Naive thymus-derived CD4-positive, alpha-beta T cell (primary cell): ENCODE data around the gene MAST1. TPM values are rescaled to one million over a fixed set of nuclear protein-coding genes. Genes with fewer than 3 reads are reported as not detected.

Experiments used
- ATAC-seq: fragments of 150-1000 bp; cut with Tn5 transposase; 2 replicates; pipeline ENCODE4 v1.10.0; 2021; ENCODE audit warnings: mild to moderate bottlenecking, moderate library complexity
- CTCF ChIA-PET: fragments of 350-600 bp; sonication (Branson Sonifier 250); formaldehyde crosslinking; loops from one replicate; lab custom pipeline; 2021; ENCODE audit warnings: antibody characterized with exemption; lab: Charles Lee
- POLR2A ChIA-PET: fragments of 350-600 bp; sonication (Branson Sonifier 250); formaldehyde crosslinking; loops from one replicate; lab custom pipeline; 2021; ENCODE audit warnings: antibody characterized with exemption, inconsistent platforms; lab: Charles Lee
- DNase-seq, 9 donors: peaks; one replicate each; pipeline versions ENCODE4 v3.0.0 to v3.0.0-alpha.2; 2020 to 2022; ENCODE audit warnings: mixed read lengths in 1 of 9
- H3K27ac ChIP-seq: one replicate; pipeline ENCODE4 v1.7.0; 2013; ENCODE audit warnings: mild to moderate bottlenecking, low read depth, low read length, moderate library complexity
- H3K27me3 ChIP-seq, 2 donors: one replicate each; pipeline ENCODE4 v1.7.0; 2013; ENCODE audit warnings: low read length in 2 of 2, mild to moderate bottlenecking in 2 of 2, moderate library complexity in 2 of 2; ENCODE audit not compliant: control insufficient read depth in 2 of 2, insufficient read depth in 2 of 2
- H3K36me3 ChIP-seq, 3 experiments: 1 replicate in 2 of 3; 2 replicates in 1 of 3; pipeline ENCODE4 v1.7.0; 2013; ENCODE audit warnings: low read length in 3 of 3, mild to moderate bottlenecking in 3 of 3, moderate library complexity in 1 of 3; ENCODE audit not compliant: insufficient read depth in 3 of 3, control insufficient read depth in 2 of 3
- H3K4me1 ChIP-seq, 2 donors: one replicate each; pipeline ENCODE4 v1.7.0; 2013; ENCODE audit warnings: low read length in 2 of 2, mild to moderate bottlenecking in 2 of 2, moderate library complexity in 1 of 2; ENCODE audit not compliant: control insufficient read depth in 2 of 2, insufficient read depth in 2 of 2
- H3K4me3 ChIP-seq: 2 replicates; pipeline ENCODE4 v1.7.0; 2013; ENCODE audit warnings: mild to moderate bottlenecking, low read length
- H3K9me3 ChIP-seq, 3 experiments: 1 replicate in 2 of 3; 2 replicates in 1 of 3; pipeline ENCODE4 v1.7.0; 2013; ENCODE audit warnings: low read length in 3 of 3; ENCODE audit not compliant: control insufficient read depth in 2 of 3
- H3K27ac Mint-ChIP-seq, 9 donors: one replicate each; pipeline ENCODE4 v1.8.0; 2020 to 2022; ENCODE audit warnings: mixed read lengths in 9 of 9, mild to moderate bottlenecking in 8 of 9, moderate library complexity in 5 of 9, inconsistent platforms in 2 of 9
- H3K27me3 Mint-ChIP-seq, 5 donors: one replicate each; pipeline ENCODE4 v1.8.0; 2021 to 2022; ENCODE audit warnings: mixed read lengths in 5 of 5, mild to moderate bottlenecking in 1 of 5
- H3K36me3 Mint-ChIP-seq, 5 donors: one replicate each; pipeline ENCODE4 v1.8.0; 2020 to 2022; ENCODE audit warnings: mixed read lengths in 5 of 5, mild to moderate bottlenecking in 3 of 5, inconsistent platforms in 1 of 5
- H3K4me1 Mint-ChIP-seq, 7 donors: one replicate each; pipeline ENCODE4 v1.8.0; 2020 to 2022; ENCODE audit warnings: mixed read lengths in 7 of 7, mild to moderate bottlenecking in 3 of 7, inconsistent platforms in 1 of 7
- H3K4me3 Mint-ChIP-seq, 10 donors: one replicate each; pipeline ENCODE4 v1.8.0; 2020 to 2022; ENCODE audit warnings: mild to moderate bottlenecking in 10 of 10, mixed read lengths in 10 of 10, moderate library complexity in 6 of 10, inconsistent platforms in 2 of 10
- H3K9me3 Mint-ChIP-seq, 11 donors: one replicate each; pipeline ENCODE4 v1.8.0; 2020 to 2022; ENCODE audit warnings: mixed read lengths in 11 of 11, mild to moderate bottlenecking in 4 of 11, inconsistent platforms in 1 of 11, moderate library complexity in 1 of 11
- intact Hi-C, 2 donors: fragments of 100-400 bp; cut with micrococcal nuclease; formaldehyde crosslinking; loops; one replicate each; pipeline ENCODE4 v1.15.1; 2023
- polyA plus RNA-seq, 2 donors: library from polyadenylated mRNA; unstranded; fragments of 300-500 nt; fragmentation: Illumina TruSeq; gene quantifications; one replicate each; pipeline ENCODE4 v1.2.3, GENCODE V29; 2021
- total RNA-seq, 6 experiments: library from RNA in 5 of 6; stranded (reverse) in 5 of 6; gene quantifications; 1 replicate in 5 of 6; 2 replicates in 1 of 6; pipeline ENCODE4 v1.2.3 and lab custom pipeline; 2021 to 2026

The MAST1 gene
- total and polyA plus RNA-seq, 7 experiments from 2014 or later, result 0.51 to 3.5 (median 0.77) TPM; not detected in 1

- ChIA-PET POLR2A (interaction anchor here (0.6 to 5.1 kb wide), 10 partner anchors 8 to 185 kb away, joined by 3 to 31 read pairs (median 4); partner anchors contain the start of genes GET3 and JUNB), CTCF (interaction anchor here (0.7 to 9.8 kb wide), 6 partner anchors 23 to 67 kb away, joined by 3 to 169 read pairs (median 24); partner anchors contain the start of gene HOOK2)
- H3K27ac Mint-ChIP-seq, result peak overlapping the region in 6 of 9 donors; percentile 8 to 82 (median 48)
- Histone ChIP-seq H3K4me3 (peak overlapping the region; percentile 88), H3K36me3 (peaks cover 0 to 28% (median 5%) of the 10 kb centered on the region in 3 experiments), H3K27ac (peak overlapping the region; percentile 86), H3K4me1 (peaks cover 15 to 24% of the 10 kb centered on the region in 2 donors), H3K27me3 (no peaks in the 10 kb centered on the region), H3K9me3 (no peaks in the 10 kb centered on the region)
- H3K9me3 Mint-ChIP-seq, result no peaks in the 10 kb centered on the region
- intact Hi-C loops, result loop anchor here (2.0 to 5.0 kb wide), 2 partner anchors 37 to 65 kb away; partner anchors contain the start of genes MAST1 (in 1 of the 2) and TRIR (in 1 of the 2)
- peak overlapping the region; percentile 42 to 92 (median 88) for H3K4me3 Mint-ChIP-seq
- no peak for ATAC-seq
- H3K27me3 Mint-ChIP-seq, result peaks cover 0 to 6% (median 0%) of the 10 kb centered on the region in 5 donors
- H3K36me3 Mint-ChIP-seq, result peaks cover 0 to 9% (median 0%) of the 10 kb centered on the region in 5 donors
- DNase-seq, result no peak
- peaks cover 20 to 40% (median 33%) of the 10 kb centered on the region in 7 donors for H3K4me1 Mint-ChIP-seq
Measured at GRCh38 chr19:12799742-12800465, 38.4 kb upstream of the MAST1 start.

- Mint-ChIP-seq H3K36me3 (peaks cover 0 to 9% (median 0%) of the 10 kb centered on the region in 5 donors), H3K4me1 (peaks cover 20 to 38% (median 33%) of the 10 kb centered on the region in 7 donors), H3K9me3 (no peaks in the 10 kb centered on the region), H3K27me3 (peaks cover 0 to 6% (median 0%) of the 10 kb centered on the region in 5 donors), H3K27ac (peak overlapping the region; percentile 30 to 82 (median 75)), H3K4me3 (peak overlapping the region; percentile 85 to 92 (median 88))
- Histone ChIP-seq H3K27ac (peak overlapping the region; percentile 86), H3K9me3 (no peaks in the 10 kb centered on the region), H3K4me3 (peak overlapping the region; percentile 88), H3K4me1 (peaks cover 13 to 23% of the 10 kb centered on the region in 2 donors), H3K27me3 (no peaks in the 10 kb centered on the region), H3K36me3 (peaks cover 0 to 28% (median 5%) of the 10 kb centered on the region in 3 experiments)
- CTCF ChIA-PET, result interaction anchor here (0.9 to 9.8 kb wide), 4 partner anchors 8 to 47 kb away, joined by 6 to 169 read pairs (median 60); partner anchors contain the start of gene HOOK2
- intact Hi-C loops, result loop anchor here (2.0 to 5.0 kb wide), 2 partner anchors 37 to 66 kb away; partner anchors contain the start of genes MAST1 (in 1 of the 2) and TRIR (in 1 of the 2)
- ATAC-seq (no peak), DNase-seq (no peak)
- POLR2A ChIA-PET, result interaction anchor here (0.6 to 5.1 kb wide), 9 partner anchors 8 to 185 kb away, joined by 3 to 31 read pairs (median 5); partner anchors contain the start of genes GET3 and JUNB
Measured at GRCh38 chr19:12800466-12800770, 37.9 kb upstream of the MAST1 start.

DNA sequence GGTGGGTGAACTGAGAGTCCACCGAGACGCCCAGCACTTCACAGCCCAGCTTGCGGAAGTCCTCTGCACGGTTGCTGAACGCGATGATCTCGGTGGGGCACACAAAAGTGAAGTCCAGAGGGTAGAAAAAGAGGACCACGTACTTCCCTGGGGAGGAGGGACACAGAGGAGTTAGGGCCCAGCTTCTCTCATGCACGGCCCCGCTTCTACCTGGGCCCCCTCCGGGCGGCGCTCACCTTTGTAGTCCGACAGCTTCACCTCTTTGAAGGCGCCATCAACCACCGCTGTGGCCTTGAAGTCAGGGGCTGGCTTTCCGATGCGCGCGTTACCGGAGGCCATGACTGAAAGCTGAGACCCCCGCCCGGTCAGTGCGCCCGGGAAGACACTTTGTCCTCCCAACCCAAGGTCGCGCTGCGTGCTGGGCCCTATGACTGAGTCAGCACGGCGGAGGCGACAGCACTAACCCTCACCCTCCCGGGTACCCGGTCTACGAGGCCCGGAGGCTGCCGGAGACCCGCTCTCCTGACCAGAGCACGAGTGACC, 37.3 kb upstream of the MAST1 start:
- Histone ChIP-seq H3K9me3 (no peaks in the 10 kb centered on the region), H3K36me3 (peaks cover 0 to 28% (median 5%) of the 10 kb centered on the region in 3 experiments), H3K4me3 (peak overlapping the region; percentile 88), H3K27me3 (no peaks in the 10 kb centered on the region), H3K27ac (peak overlapping the region; percentile 86), H3K4me1 (peaks cover 16 to 20% of the 10 kb centered on the region in 2 donors)
- Mint-ChIP-seq H3K36me3 (peaks cover 0 to 9% (median 0%) of the 10 kb centered on the region in 5 donors), H3K9me3 (no peaks in the 10 kb centered on the region), H3K4me1 (peaks cover 14 to 33% (median 31%) of the 10 kb centered on the region in 7 donors), H3K4me3 (peak overlapping the region; percentile 85 to 92 (median 88)), H3K27me3 (peaks cover 0 to 6% (median 0%) of the 10 kb centered on the region in 5 donors), H3K27ac (peak overlapping the region; percentile 59 to 88 (median 76))
- ATAC-seq (no peak), DNase-seq (peak in 1 of 9 donors; percentile 47)
- intact Hi-C loops, result loop anchor here (2.0 to 5.0 kb wide), 2 partner anchors 36 to 66 kb away; partner anchors contain the start of genes MAST1 (in 1 of the 2) and TRIR (in 1 of the 2)
- POLR2A ChIA-PET, result interaction anchor here (0.6 to 5.1 kb wide), 8 partner anchors 9 to 186 kb away, joined by 3 to 31 read pairs (median 6); partner anchors contain the start of genes GET3 and JUNB
- CTCF ChIA-PET, result interaction anchor here (0.9 to 9.8 kb wide), 5 partner anchors 9 to 47 kb away, joined by 3 to 169 read pairs (median 8); partner anchors contain the start of gene HOOK2

DNA sequence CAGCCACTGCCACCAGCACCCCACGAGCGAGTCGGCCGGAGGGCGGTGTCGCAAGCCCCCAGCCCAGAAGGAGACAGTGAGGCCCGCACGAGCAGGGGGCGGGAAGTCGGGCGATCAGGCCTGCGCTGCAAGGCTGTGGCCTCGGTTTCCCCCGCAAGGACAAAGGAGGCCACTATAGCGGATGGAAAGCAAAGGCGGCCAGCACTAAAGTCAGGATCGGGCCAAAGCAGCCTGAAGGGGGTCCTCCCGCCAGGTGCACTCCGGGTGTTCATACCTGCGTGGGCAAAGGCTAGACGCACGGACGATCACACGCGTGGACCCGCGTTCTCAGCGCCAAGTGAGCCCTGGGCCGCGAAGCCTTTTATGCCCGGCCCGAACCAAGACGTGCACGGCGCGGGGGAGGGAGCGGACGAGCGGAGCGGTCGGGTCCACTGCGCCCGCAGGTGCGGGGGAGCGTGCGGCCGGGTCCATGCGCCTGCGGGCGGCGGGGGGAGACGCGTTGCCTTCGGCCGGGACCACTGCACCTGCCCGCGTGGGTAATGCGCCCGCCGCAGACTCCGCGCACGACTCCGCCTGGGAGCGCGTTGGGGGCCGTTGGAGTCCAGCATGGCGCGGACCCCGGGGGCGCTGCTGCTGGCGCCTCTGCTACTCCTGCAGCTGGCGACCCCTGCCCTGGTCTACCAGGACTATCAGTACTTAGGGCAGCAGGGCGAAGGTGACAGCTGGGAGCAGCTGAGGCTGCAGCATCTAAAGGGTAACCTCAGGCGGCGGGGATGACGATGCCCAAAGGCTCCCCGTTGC, 36.6 kb upstream of the MAST1 start, which contains the start of the genes PRDX2 and THSD8:
PRDX2 (minus strand) TSS at position 335 of the 801 bp plus-strand sequence. CDS start 539 bp downstream, outside the sequence.
THSD8 (plus strand) TSS at position 604 of the 801 bp plus-strand sequence; CDS start at position 607, 3 bp downstream.
- H3K4me3 ChIP-seq, result peak within 1 kb of the TSS; percentile 88
- ChIA-PET CTCF (interaction anchor here (0.9 to 9.8 kb wide), 5 partner anchors 19 to 46 kb away, joined by 3 to 169 read pairs (median 8); partner anchors contain the start of gene HOOK2), POLR2A (interaction anchor here (0.7 to 5.1 kb wide), 7 partner anchors 9 to 89 kb away, joined by 3 to 31 read pairs (median 3); partner anchors contain the start of genes GCDH and JUNB)
- H3K27me3 ChIP-seq, result no peaks in the 10 kb centered on the region
- ATAC-seq (peak; percentile 76), DNase-seq (peak; percentile 50 to 81 (median 66))
- Mint-ChIP-seq H3K9me3 (peaks cover 0 to 1% (median 0%) of the 10 kb centered on the region in 11 donors), H3K27ac (peak within 1 kb of the TSS; percentile 59 to 90 (median 78)), H3K27me3 (peaks cover 0 to 6% (median 0%) of the 10 kb centered on the region in 5 donors), H3K36me3 (peaks cover 0 to 7% (median 0%) of the 10 kb centered on the region in 5 donors), H3K4me3 (peak within 1 kb of the TSS; percentile 85 to 92 (median 88)), H3K4me1 (peaks cover 12 to 33% (median 31%) of the 10 kb centered on the region in 7 donors)
- no peaks in the 10 kb centered on the region for H3K9me3 ChIP-seq
- H3K36me3 ChIP-seq, result peaks cover 0 to 28% (median 5%) of the 10 kb centered on the region in 3 experiments
- H3K4me1 ChIP-seq, result peaks cover 19 to 20% of the 10 kb centered on the region in 2 donors
- intact Hi-C loops, result loop anchor here (2.0 to 5.0 kb wide), 2 partner anchors 36 to 67 kb away; partner anchors contain the start of genes MAST1 (in 1 of the 2) and TRIR (in 1 of the 2)
- H3K27ac ChIP-seq, result peak within 1 kb of the TSS; percentile 86

DNA sequence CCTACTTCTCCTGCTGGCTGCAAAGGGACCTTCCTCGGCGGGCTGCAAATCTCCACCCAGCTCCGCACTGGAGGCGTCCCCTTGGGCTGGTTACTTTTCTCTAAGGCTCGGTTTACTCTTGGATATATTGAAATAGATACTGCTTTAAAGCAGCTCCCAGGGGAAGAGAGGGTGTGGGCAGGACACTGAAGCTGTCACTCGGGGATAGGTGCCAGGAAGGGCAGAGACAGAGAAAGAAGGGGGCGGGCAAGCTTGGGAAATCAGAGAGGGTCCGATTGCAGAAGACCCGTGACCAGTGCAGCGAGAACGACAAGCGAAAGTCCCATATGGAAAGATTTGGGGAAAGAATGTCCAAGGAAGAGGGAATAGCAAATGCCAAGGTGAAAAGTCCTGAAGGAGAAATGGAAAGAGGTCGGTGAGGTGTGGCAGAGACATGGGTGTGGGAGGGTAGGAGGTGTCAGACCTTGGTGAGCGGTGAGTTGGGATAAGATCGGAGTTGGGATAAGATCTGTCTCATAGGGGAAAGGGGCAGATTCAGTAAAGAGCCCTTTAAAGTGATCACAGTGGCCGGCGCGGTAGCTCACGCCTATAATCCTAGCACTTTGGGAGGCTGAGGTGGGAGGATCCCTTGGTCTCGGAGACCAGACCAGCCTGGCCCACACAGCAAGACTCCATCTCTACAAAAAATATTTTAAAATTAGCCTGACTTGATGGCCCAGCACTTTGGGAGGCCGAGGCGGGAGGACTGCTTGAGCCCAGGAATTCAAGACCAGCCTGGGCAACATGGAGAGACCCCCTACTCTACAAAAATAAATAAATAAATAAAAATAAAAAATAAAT, 35.8 kb upstream of the MAST1 start:
- DNase-seq (no peak), ATAC-seq (no peak)
- peaks cover 0 to 6% (median 0%) of the 10 kb centered on the region in 5 donors for H3K36me3 Mint-ChIP-seq
- ChIA-PET POLR2A (interaction anchor here (0.5 to 5.1 kb wide), 9 partner anchors 10 to 188 kb away, joined by 3 to 31 read pairs (median 3); partner anchors contain the start of genes GCDH and JUNB), CTCF (interaction anchor here (1.0 to 9.8 kb wide), 4 partner anchors 26 to 45 kb away, joined by 5 to 169 read pairs (median 6); partner anchors contain the start of gene HOOK2)
- intact Hi-C loops, result loop anchor here in 1 of 2 donors (5.0 kb wide), 1 partner anchor 35 kb away; the partner anchor contains the start of gene MAST1
- peaks cover 0 to 6% (median 0%) of the 10 kb centered on the region in 5 donors for H3K27me3 Mint-ChIP-seq
- Histone ChIP-seq H3K27ac (peak overlapping the region; percentile 86), H3K27me3 (no peaks in the 10 kb centered on the region), H3K9me3 (no peaks in the 10 kb centered on the region), H3K4me1 (peaks cover 26 to 28% of the 10 kb centered on the region in 2 donors), H3K4me3 (peak overlapping the region; percentile 88), H3K36me3 (peaks cover 0 to 28% (median 5%) of the 10 kb centered on the region in 3 experiments)
- peaks cover 0 to 1% (median 0%) of the 10 kb centered on the region in 11 donors for H3K9me3 Mint-ChIP-seq
- peak overlapping the region in 7 of 9 donors; percentile 21 to 90 (median 71) for H3K27ac Mint-ChIP-seq
- H3K4me3 Mint-ChIP-seq, result peak overlapping the region; percentile 85 to 91 (median 88)
- H3K4me1 Mint-ChIP-seq, result peaks cover 15 to 37% (median 34%) of the 10 kb centered on the region in 7 donors
